Immature natural killer cell (primary cell): Measurements from ENCODE around the gene BDH1. TPM values are rescaled to one million over a fixed set of nuclear protein-coding genes. Genes with fewer than 3 reads are reported as not detected.
A peak's percentile ranks its signal among the peaks of the same experiment; 100 is the strongest.

Source experiments
- DNase-seq, 3 donors: peaks; one replicate each; pipeline ENCODE4 v3.0.0; 2022; ENCODE audit warnings: mixed read lengths in 1 of 3
- H3K27ac Mint-ChIP-seq, 6 donors: one replicate each; pipeline ENCODE4 v1.8.0; 2020; ENCODE audit warnings: mixed read lengths in 6 of 6, mild to moderate bottlenecking in 5 of 6, inconsistent platforms in 4 of 6, moderate library complexity in 3 of 6
- H3K27me3 Mint-ChIP-seq, 3 donors: one replicate each; pipeline ENCODE4 v1.8.0; 2020 to 2021; ENCODE audit warnings: low read depth in 3 of 3, mild to moderate bottlenecking in 3 of 3, mixed read lengths in 3 of 3, moderate library complexity in 3 of 3, inconsistent platforms in 1 of 3
- H3K36me3 Mint-ChIP-seq, 3 donors: one replicate each; pipeline ENCODE4 v1.8.0; 2020; ENCODE audit warnings: mixed read lengths in 3 of 3, inconsistent platforms in 2 of 3, mild to moderate bottlenecking in 2 of 3
- H3K4me1 Mint-ChIP-seq, 2 donors: one replicate each; pipeline ENCODE4 v1.8.0; 2020; ENCODE audit warnings: inconsistent platforms in 2 of 2, mild to moderate bottlenecking in 2 of 2, mixed read lengths in 2 of 2, moderate library complexity in 1 of 2
- H3K4me3 Mint-ChIP-seq, 5 donors: one replicate each; pipeline ENCODE4 v1.8.0; 2020; ENCODE audit warnings: mild to moderate bottlenecking in 5 of 5, mixed read lengths in 5 of 5, inconsistent platforms in 3 of 5, moderate library complexity in 3 of 5
- H3K9me3 Mint-ChIP-seq, 6 donors: one replicate each; pipeline ENCODE4 v1.8.0; 2020; ENCODE audit warnings: mild to moderate bottlenecking in 6 of 6, mixed read lengths in 6 of 6, inconsistent platforms in 4 of 6, moderate library complexity in 3 of 6
- polyA plus RNA-seq, 3 donors: library from polyadenylated mRNA; unstranded; fragments of 300-500 nt; fragmentation: Illumina TruSeq; gene quantifications; one replicate each; pipeline ENCODE4 v1.2.3, GENCODE V29; 2021

BDH1 gene
- polyA plus RNA-seq, 3 donors from 2014 or later = 10.3 to 16.1 (median 14.2) TPM

- Mint-ChIP-seq H3K27ac (no peak overlapping the region), H3K4me1 (peaks cover 8 to 10% of the 10 kb centered on the region in 2 donors), H3K36me3 (peaks cover 0 to 6% (median 0%) of the 10 kb centered on the region in 3 donors), H3K4me3 (no peak overlapping the region), H3K27me3 (peaks cover 2 to 5% (median 3%) of the 10 kb centered on the region in 3 donors), H3K9me3 (no peaks in the 10 kb centered on the region)
- no peak for DNase-seq
Observed at GRCh38 chr3:197507541-197507940, 48.2 kb downstream of the BDH1 start.

- Mint-ChIP-seq H3K4me3 (no peak overlapping the region), H3K9me3 (no peaks in the 10 kb centered on the region), H3K36me3 (peaks cover 0 to 2% (median 0%) of the 10 kb centered on the region in 3 donors), H3K27me3 (peaks cover 2 to 5% (median 3%) of the 10 kb centered on the region in 3 donors), H3K27ac (no peak overlapping the region), H3K4me1 (peaks cover 8 to 10% of the 10 kb centered on the region in 2 donors)
- DNase-seq = no peak
Observed at GRCh38 chr3:197507081-197507480, 48.7 kb downstream of the BDH1 start.

GRCh38 chr3:197505796-197506548, 49.8 kb downstream of the BDH1 start:
- no peak overlapping the region for H3K4me3 Mint-ChIP-seq
- no peak for DNase-seq
- H3K4me1 Mint-ChIP-seq = peaks cover 8 to 10% of the 10 kb centered on the region in 2 donors
- H3K27ac Mint-ChIP-seq = peak overlapping the region in 1 of 6 donors; percentile 18
- H3K36me3 Mint-ChIP-seq = no peaks in the 10 kb centered on the region
- H3K27me3 Mint-ChIP-seq = peaks cover 2 to 5% (median 3%) of the 10 kb centered on the region in 3 donors
- H3K9me3 Mint-ChIP-seq = no peaks in the 10 kb centered on the region

- Mint-ChIP-seq H3K9me3 (no peaks in the 10 kb centered on the region), H3K4me3 (no peak overlapping the region), H3K27me3 (peaks cover 0 to 5% (median 2%) of the 10 kb centered on the region in 3 donors), H3K27ac (no peak overlapping the region), H3K4me1 (peaks cover 2 to 3% of the 10 kb centered on the region in 2 donors), H3K36me3 (no peaks in the 10 kb centered on the region)
- DNase-seq = no peak
Observed at GRCh38 chr3:197504641-197505121, 51.1 kb downstream of the BDH1 start.

- Mint-ChIP-seq H3K4me3 (no peak overlapping the region), H3K9me3 (no peaks in the 10 kb centered on the region), H3K4me1 (no peaks in the 10 kb centered on the region), H3K27ac (no peak overlapping the region), H3K36me3 (no peaks in the 10 kb centered on the region), H3K27me3 (peaks cover 0 to 2% (median 2%) of the 10 kb centered on the region in 3 donors)
- DNase-seq = no peak
Observed at GRCh38 chr3:197504229-197504628, 51.5 kb downstream of the BDH1 start.

GRCh38 chr3:197503652-197504051, 52.1 kb downstream of the BDH1 start:
- H3K27me3 Mint-ChIP-seq = peaks cover 0 to 2% (median 2%) of the 10 kb centered on the region in 3 donors
- H3K9me3 Mint-ChIP-seq = no peaks in the 10 kb centered on the region
- no peak for DNase-seq
- H3K4me1 Mint-ChIP-seq = no peaks in the 10 kb centered on the region
- H3K4me3 Mint-ChIP-seq = no peak overlapping the region
- H3K36me3 Mint-ChIP-seq = no peaks in the 10 kb centered on the region
- H3K27ac Mint-ChIP-seq = no peak overlapping the region

- no peak for DNase-seq
- no peaks in the 10 kb centered on the region for H3K9me3 Mint-ChIP-seq
- H3K27me3 Mint-ChIP-seq = peaks cover 0 to 5% (median 2%) of the 10 kb centered on the region in 3 donors
- no peak overlapping the region for H3K4me3 Mint-ChIP-seq
- H3K27ac Mint-ChIP-seq = no peak overlapping the region
- H3K36me3 Mint-ChIP-seq = no peaks in the 10 kb centered on the region
- no peaks in the 10 kb centered on the region for H3K4me1 Mint-ChIP-seq
Observed at GRCh38 chr3:197501879-197502620, 53.7 kb downstream of the BDH1 start.

- Mint-ChIP-seq H3K27me3 (peaks cover 0 to 5% (median 2%) of the 10 kb centered on the region in 3 donors), H3K4me3 (no peak overlapping the region), H3K36me3 (no peaks in the 10 kb centered on the region), H3K4me1 (no peaks in the 10 kb centered on the region), H3K9me3 (no peaks in the 10 kb centered on the region), H3K27ac (no peak overlapping the region)
- DNase-seq = no peak
Observed at GRCh38 chr3:197501496-197501878, 54.3 kb downstream of the BDH1 start.

- Mint-ChIP-seq H3K27ac (no peak overlapping the region), H3K4me1 (no peaks in the 10 kb centered on the region), H3K4me3 (no peak overlapping the region), H3K27me3 (peaks cover 0 to 5% (median 2%) of the 10 kb centered on the region in 3 donors), H3K9me3 (no peaks in the 10 kb centered on the region), H3K36me3 (no peaks in the 10 kb centered on the region)
- no peak for DNase-seq
Observed at GRCh38 chr3:197500812-197501211, 55.0 kb downstream of the BDH1 start.

GRCh38 chr3:197499427-197499826, 56.3 kb downstream of the BDH1 start:
- no peak for DNase-seq
- H3K27ac Mint-ChIP-seq = no peak overlapping the region
- no peaks in the 10 kb centered on the region for H3K36me3 Mint-ChIP-seq
- H3K4me3 Mint-ChIP-seq = no peak overlapping the region
- peaks cover 0 to 3% (median 0%) of the 10 kb centered on the region in 3 donors for H3K27me3 Mint-ChIP-seq
- H3K9me3 Mint-ChIP-seq = no peaks in the 10 kb centered on the region
- H3K4me1 Mint-ChIP-seq = no peaks in the 10 kb centered on the region

GRCh38 chr3:197498499-197499241, 57.1 kb downstream of the BDH1 start:
- Mint-ChIP-seq H3K9me3 (no peaks in the 10 kb centered on the region), H3K27ac (no peak overlapping the region), H3K4me3 (no peak overlapping the region), H3K27me3 (peaks cover 0 to 8% (median 0%) of the 10 kb centered on the region in 3 donors), H3K36me3 (no peaks in the 10 kb centered on the region), H3K4me1 (no peaks in the 10 kb centered on the region)
- DNase-seq = no peak

GRCh38 chr3:197496746-197497125, 59.0 kb downstream of the BDH1 start:
- H3K4me3 Mint-ChIP-seq = no peak overlapping the region
- H3K27ac Mint-ChIP-seq = no peak overlapping the region
- H3K4me1 Mint-ChIP-seq = no peaks in the 10 kb centered on the region
- no peak for DNase-seq
- peaks cover 0 to 11% (median 0%) of the 10 kb centered on the region in 3 donors for H3K27me3 Mint-ChIP-seq
- H3K9me3 Mint-ChIP-seq = no peaks in the 10 kb centered on the region
- H3K36me3 Mint-ChIP-seq = no peaks in the 10 kb centered on the region

GRCh38 chr3:197495999-197496745, 59.6 kb downstream of the BDH1 start:
- Mint-ChIP-seq H3K9me3 (no peaks in the 10 kb centered on the region), H3K27ac (no peak overlapping the region)

More at GRCh38 chr3:197495999-197496745, 59.6 kb downstream of the BDH1 start:
- Mint-ChIP-seq H3K4me3 (no peak overlapping the region), H3K36me3 (no peaks in the 10 kb centered on the region), H3K27me3 (peaks cover 0 to 11% (median 0%) of the 10 kb centered on the region in 3 donors), H3K4me1 (no peaks in the 10 kb centered on the region)
- DNase-seq = no peak
